MCF 10A (cell line): ENCODE data around the gene ERG. TPM values are rescaled to one million over a fixed set of nuclear protein-coding genes. Genes with fewer than 3 reads are reported as not detected.

ENCODE experiments used
- BruUV-seq: library from RNA; stranded (reverse); fragments of 400-500 nt; replicated peaks from 2 replicates; lab custom pipeline; 2021; lab: Mats Ljungman, UMichigan
- CTCF ChIA-PET: fragments of 300-600 bp; sonication (Branson Sonifier 250); formaldehyde crosslinking; extraction: SDS; loops from one replicate; lab custom pipeline; 2021; ENCODE audit warnings: antibody characterized with exemption, inconsistent platforms; lab: Yijun Ruan, JAX
- POLR2A ChIA-PET: fragments of 300-600, 350-650 bp; sonication (Branson Sonifier 250); formaldehyde crosslinking; extraction: SDS; loops from one replicate; lab custom pipeline; 2020; ENCODE audit warnings: antibody characterized with exemption, inconsistent platforms; lab: Yijun Ruan, JAX
- DNase-seq: peaks from one replicate; pipeline ENCODE4 v3.0.0-alpha.2; 2018; ENCODE audit not compliant: unreplicated experiment
- H3K27ac Mint-ChIP-seq: one replicate; pipeline ENCODE4 v1.8.0; 2022; ENCODE audit warnings: mild to moderate bottlenecking, low read depth, mixed read lengths; ENCODE audit not compliant: unreplicated experiment
- H3K27me3 Mint-ChIP-seq: one replicate; pipeline ENCODE4 v1.8.0; 2022; ENCODE audit warnings: mixed read lengths; ENCODE audit not compliant: insufficient read depth, unreplicated experiment
- H3K36me3 Mint-ChIP-seq: one replicate; pipeline ENCODE4 v1.8.0; 2022; ENCODE audit warnings: mild to moderate bottlenecking, moderate library complexity, mixed read lengths; ENCODE audit not compliant: insufficient read depth, unreplicated experiment
- H3K4me1 Mint-ChIP-seq: one replicate; pipeline ENCODE4 v1.8.0; 2022; ENCODE audit warnings: mixed read lengths; ENCODE audit not compliant: insufficient read depth, unreplicated experiment
- H3K4me3 Mint-ChIP-seq: one replicate; pipeline ENCODE4 v1.8.0; 2022; ENCODE audit warnings: mild to moderate bottlenecking, moderate library complexity, mixed read lengths; ENCODE audit not compliant: unreplicated experiment
- H3K9me3 Mint-ChIP-seq: one replicate; pipeline ENCODE4 v1.8.0; 2022; ENCODE audit warnings: mixed read lengths; ENCODE audit not compliant: unreplicated experiment
- CTCF ChIP-seq: fragments of 200-600 bp; IDR thresholded peaks from one replicate; pipeline ENCODE4 v1.8.0; 2022; ENCODE audit warnings: antibody characterized with exemption, mild to moderate bottlenecking; ENCODE audit not compliant: unreplicated experiment
- intact Hi-C: fragments of 100-400 bp; cut with micrococcal nuclease; formaldehyde crosslinking; loops from 2 replicates; pipeline ENCODE4 v1.14.1; 2022
- total RNA-seq: library from RNA; stranded (reverse); gene quantifications from 2 replicates; pipeline ENCODE4 v1.2.3, GENCODE V29; 2022

The ERG gene
- total RNA-seq, 1 experiment from 2014 or later: not detected

GRCh38 chr21:38520511-38520910 lies 22.2 kb upstream of the ERG start:
- intact Hi-C loops: no loop called here
- POLR2A ChIA-PET: interaction anchor here (0.6 to 2.2 kb wide), 2 partner anchors 13 to 108 kb away, joined by 3 to 7 read pairs; no protein-coding TSS in a partner anchor
- CTCF ChIA-PET: interaction anchor here (0.6 to 2.5 kb wide), 5 partner anchors 13 to 917 kb away, joined by 3 to 8 read pairs (median 3); no protein-coding TSS in a partner anchor
- TF ChIP-seq CTCF: no peak
- no TSS peak for BruUV-seq
- no peaks in the 10 kb centered on the region for H3K36me3 Mint-ChIP-seq
- no peak overlapping the region for H3K4me3 Mint-ChIP-seq
- H3K4me1 Mint-ChIP-seq: no peaks in the 10 kb centered on the region
- H3K9me3 Mint-ChIP-seq: no peaks in the 10 kb centered on the region
- DNase-seq: peak; percentile 25
- H3K27ac Mint-ChIP-seq: no peak overlapping the region
- peaks cover 85% of the 10 kb centered on the region for H3K27me3 Mint-ChIP-seq

- Mint-ChIP-seq H3K36me3 (no peaks in the 10 kb centered on the region), H3K27me3 (peaks cover 33% of the 10 kb centered on the region), H3K4me3 (no peak overlapping the region), H3K27ac (no peak overlapping the region), H3K9me3 (no peaks in the 10 kb centered on the region), H3K4me1 (no peaks in the 10 kb centered on the region)
- DNase-seq: peak; percentile 27
- intact Hi-C loops: no loop called here
- BruUV-seq: no TSS peak
- POLR2A ChIA-PET: no interaction called here
- peak; percentile 28 for TF ChIP-seq CTCF
- CTCF ChIA-PET: interaction anchor here (0.7 to 1.0 kb wide), 2 partner anchors 55 to 626 kb away, joined by 3 read pairs; no protein-coding TSS in a partner anchor
These were observed 13.5 kb upstream of the ERG start for GRCh38 chr21:38511662-38512243.

GRCh38 chr21:38511198-38511597 lies 12.9 kb upstream of the ERG start:
- intact Hi-C loops: no loop called here
- H3K36me3 Mint-ChIP-seq: no peaks in the 10 kb centered on the region

More at GRCh38 chr21:38511198-38511597, 12.9 kb upstream of the ERG start:
- ChIA-PET POLR2A (no interaction called here), CTCF (interaction anchor here (0.6 to 1.6 kb wide), 4 partner anchors 19 to 627 kb away, joined by 3 to 11 read pairs (median 3); no protein-coding TSS in a partner anchor)
- no peak overlapping the region for H3K4me3 Mint-ChIP-seq
- no peaks in the 10 kb centered on the region for H3K4me1 Mint-ChIP-seq
- H3K9me3 Mint-ChIP-seq: no peaks in the 10 kb centered on the region
- TF ChIP-seq CTCF: no peak
- peaks cover 27% of the 10 kb centered on the region for H3K27me3 Mint-ChIP-seq
- BruUV-seq: no TSS peak
- H3K27ac Mint-ChIP-seq: no peak overlapping the region
- no peak for DNase-seq
